Activated T-cell treated with anti-CD3 and anti-CD28 coated beads for 24 hours (primary cell): ENCODE data around the gene SFXN1.

Source experiments
- DNase-seq: peaks from one replicate; pipeline ENCODE4 v3.0.0-alpha.2; 2020; ENCODE audit warnings: low read depth

SFXN1 gene

GRCh38 chr5:175541264-175541663 is 62.9 kb downstream of the SFXN1 start:
- no peak for DNase-seq

GRCh38 chr5:175542232-175542965 is 64.0 kb downstream of the SFXN1 start:
- no peak for DNase-seq

GRCh38 chr5:175542966-175543235 is 64.5 kb downstream of the SFXN1 start:
- DNase-seq, result no peak

- no peak for DNase-seq
Measured at GRCh38 chr5:175544108-175544511, 65.8 kb downstream of the SFXN1 start.

DNA sequence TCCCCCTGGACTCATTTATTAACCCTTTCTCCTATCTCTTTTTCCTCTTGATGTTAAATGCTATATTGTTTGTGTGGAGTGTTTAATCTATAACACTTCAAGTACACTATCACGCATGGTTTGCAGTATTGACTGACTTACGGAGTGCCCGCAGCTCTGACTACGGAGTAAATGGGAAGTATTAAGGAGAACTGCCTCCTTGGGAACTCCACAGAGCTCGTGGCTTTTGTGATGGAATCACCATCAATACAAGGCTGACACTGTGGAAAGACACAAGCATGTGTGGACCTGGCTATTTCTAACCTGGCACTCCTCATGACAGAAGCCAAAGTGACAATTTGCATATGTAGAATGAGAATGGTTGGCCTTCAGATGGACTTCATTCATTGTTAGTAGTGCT is 66.2 kb downstream of the SFXN1 start:
- DNase-seq, result no peak

- DNase-seq, result no peak
Measured at GRCh38 chr5:175547842-175548241, 69.5 kb downstream of the SFXN1 start.

DNA sequence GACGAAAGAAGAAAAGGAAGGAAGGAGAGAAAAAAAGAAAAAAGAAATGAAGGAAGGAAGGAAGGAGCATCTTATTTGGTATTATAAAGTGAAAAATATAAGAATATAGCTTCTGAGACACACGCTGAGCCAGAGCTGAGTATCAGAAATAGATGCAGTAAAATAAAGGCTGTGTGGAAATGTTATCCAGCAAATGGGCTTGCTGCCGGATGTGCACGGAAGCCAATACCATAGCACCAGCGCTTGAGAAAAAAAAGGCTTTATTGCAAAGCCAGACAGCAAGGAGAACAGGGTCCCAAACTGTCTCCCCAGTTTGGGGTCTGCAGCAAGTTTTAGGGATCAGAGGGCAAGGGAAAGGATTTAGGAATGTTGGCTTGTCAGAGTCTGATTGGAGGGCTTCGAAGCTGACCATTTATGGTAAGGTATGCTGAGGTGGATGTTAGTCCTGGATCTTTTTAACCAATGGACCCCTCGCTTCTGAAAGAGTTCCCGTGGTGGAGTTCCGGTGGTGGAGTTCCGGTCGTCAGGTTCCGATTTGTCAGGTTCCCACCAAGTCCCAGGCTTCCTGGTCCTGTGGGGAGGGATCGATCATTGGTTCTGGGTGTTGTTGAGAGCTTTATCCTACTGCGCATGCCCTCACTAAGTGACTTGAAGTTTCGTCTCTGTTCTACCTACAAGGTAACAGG is 70.4 kb downstream of the SFXN1 start:
- no peak for DNase-seq

GRCh38 chr5:175550055-175550805 is 71.9 kb downstream of the SFXN1 start:
- DNase-seq, result no peak

- no peak for DNase-seq
Measured at GRCh38 chr5:175551266-175551665, 72.9 kb downstream of the SFXN1 start.

DNA sequence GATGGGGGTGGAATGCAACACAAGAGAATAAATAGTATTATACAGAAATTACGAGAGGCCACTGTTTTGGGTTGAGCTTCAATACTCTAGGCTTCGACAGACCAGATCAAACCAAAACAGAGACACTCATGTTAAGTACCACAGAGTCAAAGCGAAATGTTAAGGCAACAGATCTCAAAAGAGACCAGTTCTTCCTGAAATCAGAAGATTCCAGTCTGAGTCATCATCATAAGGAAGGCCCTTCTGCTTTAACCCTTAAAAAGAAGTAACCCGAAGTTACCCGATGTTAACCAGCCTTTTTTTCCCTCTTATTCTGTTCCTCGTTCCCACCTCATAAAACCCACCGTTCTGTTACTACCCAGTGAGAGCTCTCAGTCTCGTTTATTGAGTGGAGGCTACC is 75.9 kb downstream of the SFXN1 start:
- no peak for DNase-seq

- no peak for DNase-seq
Measured at GRCh38 chr5:175555168-175555785, 76.9 kb downstream of the SFXN1 start.

GRCh38 chr5:175556794-175557193 is 78.4 kb downstream of the SFXN1 start:
- DNase-seq, result no peak

DNA sequence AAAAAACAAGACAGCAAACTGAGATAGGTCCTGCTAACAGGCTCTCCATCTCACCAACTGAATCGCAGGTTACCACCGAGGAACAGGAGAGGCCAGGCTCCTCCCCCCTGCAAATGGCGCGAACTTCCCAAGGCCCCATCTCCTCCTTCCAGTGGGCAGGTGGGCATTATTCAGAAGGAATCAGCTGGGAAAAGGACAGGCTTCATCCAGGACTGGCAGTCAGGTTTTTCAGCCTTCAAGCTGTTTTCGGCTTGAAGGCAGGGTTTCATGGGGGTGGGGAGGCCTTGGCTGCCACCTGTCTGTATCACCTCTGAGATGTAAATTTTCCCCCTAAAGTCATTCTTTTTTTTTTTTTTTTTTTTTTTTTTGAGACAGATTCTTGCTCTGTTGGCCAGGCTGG is 79.4 kb downstream of the SFXN1 start:
- DNase-seq, result no peak

DNA sequence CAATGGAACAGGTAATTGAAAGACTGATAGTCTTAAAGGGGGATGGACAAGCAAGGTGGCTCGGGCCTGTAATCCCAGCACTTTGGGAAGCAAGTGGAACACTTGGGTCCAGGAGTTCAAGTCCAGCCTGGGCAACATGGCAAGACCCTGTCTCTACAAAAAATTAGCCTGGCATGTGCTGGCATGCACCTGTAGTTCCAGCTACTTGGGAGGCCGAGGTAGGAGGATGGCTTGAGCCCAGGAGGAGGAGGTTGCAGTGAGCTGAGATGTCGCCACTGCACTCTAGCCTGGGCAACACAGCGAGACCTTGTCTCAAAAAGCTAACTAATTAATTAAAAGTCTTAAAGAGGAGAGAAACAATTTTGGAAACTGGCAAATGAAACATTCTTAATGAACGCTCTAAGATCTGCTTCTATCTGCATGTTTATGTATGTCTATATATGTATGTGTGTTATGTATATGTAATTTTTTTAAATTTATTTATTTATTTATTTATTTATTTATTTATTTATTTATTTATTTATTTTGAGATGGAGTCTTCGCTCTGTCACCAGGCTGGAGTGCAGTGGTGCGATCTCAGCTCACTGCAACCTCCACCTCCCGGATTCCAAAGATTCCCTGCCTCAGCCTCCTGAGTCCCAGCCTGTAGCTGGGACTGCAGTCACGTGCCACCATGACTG is 80.6 kb downstream of the SFXN1 start:
- DNase-seq, result no peak

DNA sequence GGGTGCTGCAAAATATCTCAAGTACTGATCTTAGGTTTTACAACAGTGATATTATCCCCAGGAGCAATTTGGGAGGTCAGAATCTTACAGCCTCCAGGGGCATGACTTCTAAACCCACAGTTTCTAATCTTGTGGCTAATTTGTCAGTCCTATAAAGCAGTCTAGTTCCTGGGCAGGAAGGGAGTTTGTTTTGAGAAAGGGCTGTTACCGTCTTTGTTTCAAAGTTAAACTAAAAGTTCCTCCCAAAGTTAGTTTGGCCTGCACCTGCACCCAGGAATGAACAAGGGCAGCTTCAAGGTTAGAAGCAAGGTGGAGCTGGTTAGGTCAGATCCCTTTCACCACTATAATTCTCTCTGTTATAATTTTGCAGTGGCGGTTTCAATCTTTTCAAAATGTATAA is 81.7 kb downstream of the SFXN1 start:
- no peak for DNase-seq

DNA sequence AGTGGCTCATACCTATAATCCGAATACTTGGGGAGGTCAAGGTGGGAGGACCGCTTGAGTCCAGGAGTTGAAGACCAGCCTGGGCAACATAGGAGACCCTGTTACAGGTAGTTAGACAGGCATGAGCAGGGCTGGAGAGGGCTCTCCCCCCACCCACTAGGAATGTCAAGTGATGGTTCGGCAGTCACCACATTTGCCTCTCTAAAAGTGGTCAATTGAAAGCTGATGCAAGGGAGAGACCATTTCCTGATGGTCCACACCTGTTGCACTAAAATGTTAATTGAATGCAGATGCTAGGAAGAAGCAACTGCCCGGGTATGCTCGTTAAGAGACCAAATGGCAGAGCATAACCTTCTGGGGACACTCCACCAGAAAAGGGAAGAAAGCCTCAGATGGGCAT is 82.7 kb downstream of the SFXN1 start:
- DNase-seq, result no peak

DNA sequence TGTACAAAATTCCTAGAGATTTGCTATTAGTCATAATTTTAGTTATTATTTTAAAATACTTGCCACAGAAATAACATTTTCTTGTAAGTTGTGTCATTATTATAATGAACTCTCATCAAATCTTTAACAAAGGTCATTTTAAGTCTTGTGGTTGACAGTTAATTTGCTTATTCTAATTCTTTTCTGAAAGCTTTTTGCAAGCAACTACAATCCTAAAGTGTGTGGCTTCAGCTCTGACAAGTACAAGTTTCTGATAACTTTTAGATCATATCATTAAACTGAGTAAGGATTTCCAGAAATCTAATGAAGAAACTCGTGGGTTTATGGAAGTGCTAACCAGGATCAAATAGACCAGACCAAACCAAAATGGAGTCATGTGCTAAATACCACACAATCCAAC is 86.4 kb downstream of the SFXN1 start:
- DNase-seq, result no peak

DNA sequence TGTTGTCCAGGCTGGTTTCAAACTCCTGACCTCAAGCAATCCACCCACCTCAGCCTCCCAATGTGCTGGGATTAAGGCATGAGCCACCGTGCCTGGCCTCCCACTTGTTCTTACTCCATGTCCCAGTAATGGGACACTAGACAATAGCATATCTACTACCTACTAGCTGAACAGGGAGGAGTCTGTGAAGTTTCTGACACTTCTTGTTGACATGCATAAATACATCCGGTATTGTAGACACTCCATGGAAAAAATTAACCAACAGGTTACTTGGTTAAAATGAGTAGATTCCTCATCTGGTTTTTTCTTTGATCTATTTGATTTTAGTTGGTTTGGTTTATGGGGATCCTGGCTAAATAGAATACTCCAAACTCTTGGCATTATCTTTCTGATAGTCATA is 88.3 kb downstream of the SFXN1 start:
- DNase-seq, result no peak

DNA sequence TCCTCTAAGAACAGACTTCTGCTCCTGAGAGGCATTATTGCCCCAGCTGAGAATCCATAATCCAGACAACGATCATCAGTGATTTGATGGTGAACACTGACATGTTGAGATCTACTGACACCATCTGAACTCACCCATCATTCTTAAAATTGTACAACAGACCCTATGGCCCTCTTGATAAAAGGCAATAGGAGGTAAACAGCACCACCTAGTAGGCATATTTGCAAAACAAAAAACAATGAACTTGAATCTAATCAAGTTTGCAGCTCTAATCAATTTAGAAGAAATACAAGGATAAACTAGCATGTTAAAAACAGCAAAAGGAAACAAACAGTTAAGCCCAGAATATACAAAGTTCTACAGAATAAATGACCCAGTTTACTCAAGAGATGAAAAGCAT is 89.6 kb downstream of the SFXN1 start:
- DNase-seq, result no peak

- DNase-seq, result no peak
Measured at GRCh38 chr5:175569701-175570100, 91.3 kb downstream of the SFXN1 start.

DNA sequence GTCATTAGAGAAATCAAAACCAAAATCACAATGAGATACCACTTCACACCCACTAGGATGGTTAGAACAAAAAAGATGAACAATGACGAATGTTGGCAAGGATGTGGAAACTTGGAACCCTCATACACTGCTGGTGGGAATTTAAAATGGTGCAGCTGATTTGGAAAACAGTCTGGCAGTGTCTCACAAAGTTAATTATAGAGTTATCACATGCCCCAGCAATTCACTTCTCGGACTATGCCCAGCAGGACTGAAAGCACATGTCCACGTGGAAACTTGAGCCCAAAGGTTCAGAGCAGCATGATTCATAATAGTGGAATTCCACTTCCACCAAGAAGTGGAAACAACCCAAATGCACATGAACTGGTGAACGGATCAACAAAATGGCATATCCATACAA is 94.5 kb downstream of the SFXN1 start:
- DNase-seq, result no peak

DNA sequence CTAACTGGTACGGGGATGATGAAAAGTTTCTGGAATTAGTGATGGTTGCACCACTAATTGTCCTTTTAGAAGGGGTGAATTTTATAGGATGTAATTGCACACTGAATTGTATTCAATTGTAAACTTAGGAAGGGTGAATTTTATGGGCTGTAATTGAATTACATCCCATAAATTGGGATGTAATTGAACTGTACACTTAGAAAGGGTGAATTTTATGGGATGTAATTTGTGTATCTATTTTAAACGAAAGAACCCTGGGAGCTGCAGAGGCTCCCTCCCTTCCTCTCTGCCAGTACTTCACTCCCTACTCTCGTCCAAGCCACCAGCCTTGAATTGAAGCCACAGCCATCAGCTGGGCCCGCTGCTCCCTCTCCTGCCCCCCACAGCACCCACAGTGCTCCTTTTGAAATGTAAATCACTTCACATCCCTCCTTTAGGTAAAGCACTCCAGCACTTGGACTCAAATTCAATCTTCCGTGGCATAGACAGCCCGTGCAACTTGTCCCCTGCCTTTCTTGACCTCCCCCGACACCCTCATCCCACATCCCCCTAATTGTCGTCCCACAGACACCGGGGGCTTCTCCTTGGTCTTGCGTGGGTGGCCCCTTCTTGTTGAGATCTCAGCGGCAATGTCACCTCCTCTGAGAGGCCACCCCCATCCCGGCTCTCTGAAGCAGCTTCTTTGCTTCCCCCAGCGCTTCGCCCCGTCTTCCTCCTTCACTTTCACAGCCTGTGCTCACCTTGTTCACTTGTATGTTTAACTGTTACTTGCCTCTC is 95.3 kb downstream of the SFXN1 start:
- DNase-seq, result no peak
